CD4-positive, alpha-beta memory T cell (primary cell): ENCODE measurements around the gene PSTK. TPM values are rescaled to one million over a fixed set of nuclear protein-coding genes. Genes with fewer than 3 reads are reported as not detected.

Experiments
- CTCF ChIA-PET: fragments of 350-600 bp; sonication (Branson Sonifier 250); formaldehyde crosslinking; loops from one replicate; lab custom pipeline; 2021; ENCODE audit warnings: inconsistent platforms; ENCODE audit not compliant: partially characterized antibody; lab: Charles Lee
- POLR2A ChIA-PET: fragments of 350-600 bp; sonication (Branson Sonifier 250); formaldehyde crosslinking; loops from one replicate; lab custom pipeline; 2021; ENCODE audit not compliant: partially characterized antibody; lab: Charles Lee
- DNase-seq, 5 donors: peaks; one replicate each; pipeline versions ENCODE4 v3.0.0 to v3.0.0-alpha.2; 2020 to 2022; ENCODE audit warnings: mixed read lengths in 1 of 5
- H3K27ac ChIP-seq: one replicate; pipeline ENCODE4 v1.7.0; 2013; ENCODE audit warnings: low read depth, low read length
- H3K27me3 ChIP-seq: 2 replicates; pipeline ENCODE4 v1.7.0; 2013; ENCODE audit warnings: mild to moderate bottlenecking, low read length, moderate library complexity; ENCODE audit not compliant: insufficient read depth
- H3K36me3 ChIP-seq: 2 replicates; pipeline ENCODE4 v1.7.0; 2013; ENCODE audit warnings: mild to moderate bottlenecking, low read length, moderate library complexity; ENCODE audit not compliant: insufficient read depth
- H3K4me1 ChIP-seq: 2 replicates; pipeline ENCODE4 v1.7.0; 2013; ENCODE audit warnings: mild to moderate bottlenecking, low read length, moderate library complexity; ENCODE audit not compliant: insufficient read depth
- H3K4me3 ChIP-seq, 2 donors: one replicate each; pipeline ENCODE4 v1.7.0; 2013; ENCODE audit warnings: low read length in 2 of 2, mild to moderate bottlenecking in 1 of 2
- H3K9me3 ChIP-seq, 2 donors: one replicate each; pipeline ENCODE4 v1.7.0; 2013; ENCODE audit warnings: low read length in 2 of 2, control low read depth in 1 of 2; ENCODE audit not compliant: control insufficient read depth in 1 of 2
- H3K27ac Mint-ChIP-seq, 7 donors: one replicate each; pipeline ENCODE4 v1.8.0; 2020 to 2021; ENCODE audit warnings: mixed read lengths in 7 of 7, mild to moderate bottlenecking in 6 of 7, inconsistent platforms in 3 of 7, moderate library complexity in 3 of 7
- H3K27me3 Mint-ChIP-seq, 2 donors: one replicate each; pipeline ENCODE4 v1.8.0; 2020 to 2021; ENCODE audit warnings: mixed read lengths in 2 of 2
- H3K36me3 Mint-ChIP-seq, 2 donors: one replicate each; pipeline ENCODE4 v1.8.0; 2020 to 2021; ENCODE audit warnings: mixed read lengths in 2 of 2, inconsistent platforms in 1 of 2, mild to moderate bottlenecking in 1 of 2
- H3K4me1 Mint-ChIP-seq, 4 donors: one replicate each; pipeline ENCODE4 v1.8.0; 2020 to 2021; ENCODE audit warnings: mixed read lengths in 4 of 4, mild to moderate bottlenecking in 1 of 4
- H3K4me3 Mint-ChIP-seq, 8 donors: one replicate each; pipeline ENCODE4 v1.8.0; 2020 to 2021; ENCODE audit warnings: mixed read lengths in 8 of 8, mild to moderate bottlenecking in 7 of 8, moderate library complexity in 6 of 8, inconsistent platforms in 3 of 8
- H3K9me3 Mint-ChIP-seq, 8 donors: one replicate each; pipeline ENCODE4 v1.8.0; 2020 to 2021; ENCODE audit warnings: mixed read lengths in 8 of 8, mild to moderate bottlenecking in 5 of 8, inconsistent platforms in 3 of 8, moderate library complexity in 1 of 8
- intact Hi-C: fragments of 100-400 bp; cut with micrococcal nuclease; formaldehyde crosslinking; loops from one replicate; pipeline ENCODE4 v1.15.1; 2023
- polyA plus RNA-seq, 2 donors: library from polyadenylated mRNA; unstranded; fragments of 300-500 nt; fragmentation: Illumina TruSeq; gene quantifications; one replicate each; pipeline ENCODE4 v1.2.3, GENCODE V29; 2021
- total RNA-seq, 2 experiments: library from RNA; stranded (reverse); gene quantifications; one replicate each; pipeline ENCODE4 v1.2.3, GENCODE V29; 2021

Gene PSTK
- total and polyA plus RNA-seq, 4 experiments from 2014 or later: 3.9 to 11.6 (median 5.3) TPM

DNA sequence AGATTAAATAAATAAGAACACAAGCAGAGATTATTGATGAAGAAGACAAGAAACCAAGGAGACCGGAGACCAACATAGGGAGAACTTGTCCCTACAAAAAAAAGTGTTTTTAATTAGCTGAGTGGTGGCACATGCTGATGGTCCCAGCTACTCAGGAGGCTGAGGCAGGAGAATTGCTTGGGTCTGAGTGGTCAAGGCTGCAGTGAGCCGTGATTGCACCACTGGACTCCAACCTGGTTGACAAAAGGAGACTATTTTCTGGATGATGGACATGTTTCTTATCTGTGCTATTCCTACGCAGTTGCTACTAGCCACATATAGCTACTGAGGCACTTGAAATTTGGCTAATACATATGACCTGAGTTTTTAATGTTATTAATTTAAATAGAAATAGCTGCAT is 18.7 kb downstream of the PSTK start:
- no peaks in the 10 kb centered on the region for H3K27me3 Mint-ChIP-seq
- peaks cover 28% of the 10 kb centered on the region for H3K36me3 ChIP-seq
- H3K27ac Mint-ChIP-seq: peak overlapping the region in 1 of 7 donors; percentile 70
- peaks cover 26 to 45% (median 36%) of the 10 kb centered on the region in 4 donors for H3K4me1 Mint-ChIP-seq
- peaks cover 29 to 51% of the 10 kb centered on the region in 2 donors for H3K36me3 Mint-ChIP-seq
- no peaks in the 10 kb centered on the region for H3K9me3 ChIP-seq
- H3K27ac ChIP-seq: no peak overlapping the region
- CTCF ChIA-PET: interaction anchor here (1.0 kb wide), 1 partner anchor 13 kb away, joined by 3 read pairs; no protein-coding TSS in a partner anchor
- peak overlapping the region in 1 of 8 donors; percentile 12 for H3K4me3 Mint-ChIP-seq
- H3K27me3 ChIP-seq: no peaks in the 10 kb centered on the region
- intact Hi-C loops: no loop called here
- DNase-seq: no peak
- H3K4me1 ChIP-seq: peaks cover 24% of the 10 kb centered on the region
- POLR2A ChIA-PET: interaction anchor here (1.6 to 2.1 kb wide), 2 partner anchors 10 to 18 kb away, joined by 7 to 12 read pairs; partner anchors contain the start of genes ACADSB, IKZF5 and PSTK
- H3K4me3 ChIP-seq: no peak overlapping the region
- H3K9me3 Mint-ChIP-seq: peaks cover 0 to 5% (median 0%) of the 10 kb centered on the region in 8 donors

DNA sequence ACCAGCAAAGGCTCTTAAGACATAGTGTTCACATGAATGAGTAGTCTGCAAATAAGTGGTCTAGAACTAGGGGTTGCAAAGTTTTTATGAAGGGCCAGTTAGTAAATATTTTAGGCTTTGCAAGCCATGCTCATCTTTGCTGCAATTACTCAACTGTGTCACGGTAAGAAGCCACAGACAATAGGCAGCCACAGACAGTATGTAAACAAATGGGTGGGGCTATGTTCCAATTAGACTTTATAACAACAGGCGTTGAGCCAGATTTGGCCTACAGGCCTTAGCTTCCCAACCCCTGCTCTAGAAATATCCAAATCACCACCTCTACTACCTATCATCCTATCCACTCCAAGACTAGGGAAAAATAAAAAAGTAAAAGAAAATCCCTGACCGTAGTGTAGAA is 19.1 kb downstream of the PSTK start:
- Mint-ChIP-seq H3K9me3 (peaks cover 0 to 5% (median 0%) of the 10 kb centered on the region in 8 donors), H3K36me3 (peaks cover 25 to 47% of the 10 kb centered on the region in 2 donors), H3K27me3 (no peaks in the 10 kb centered on the region), H3K4me1 (peaks cover 27 to 49% (median 38%) of the 10 kb centered on the region in 4 donors), H3K27ac (peak overlapping the region in 4 of 7 donors; percentile 43 to 49 (median 45)), H3K4me3 (peak overlapping the region in 1 of 8 donors; percentile 8)
- intact Hi-C loops: no loop called here
- H3K4me1 ChIP-seq: peaks cover 28% of the 10 kb centered on the region
- H3K36me3 ChIP-seq: peaks cover 24% of the 10 kb centered on the region
- no peak overlapping the region for H3K27ac ChIP-seq
- H3K4me3 ChIP-seq: no peak overlapping the region
- DNase-seq: no peak
- CTCF ChIA-PET: interaction anchor here (0.7 to 1.0 kb wide), 2 partner anchors 14 to 18 kb away, joined by 3 read pairs; no protein-coding TSS in a partner anchor
- H3K9me3 ChIP-seq: no peaks in the 10 kb centered on the region
- H3K27me3 ChIP-seq: no peaks in the 10 kb centered on the region
- POLR2A ChIA-PET: interaction anchor here (1.6 to 2.1 kb wide), 2 partner anchors 9 to 19 kb away, joined by 7 to 12 read pairs; partner anchors contain the start of genes ACADSB, IKZF5 and PSTK

DNA sequence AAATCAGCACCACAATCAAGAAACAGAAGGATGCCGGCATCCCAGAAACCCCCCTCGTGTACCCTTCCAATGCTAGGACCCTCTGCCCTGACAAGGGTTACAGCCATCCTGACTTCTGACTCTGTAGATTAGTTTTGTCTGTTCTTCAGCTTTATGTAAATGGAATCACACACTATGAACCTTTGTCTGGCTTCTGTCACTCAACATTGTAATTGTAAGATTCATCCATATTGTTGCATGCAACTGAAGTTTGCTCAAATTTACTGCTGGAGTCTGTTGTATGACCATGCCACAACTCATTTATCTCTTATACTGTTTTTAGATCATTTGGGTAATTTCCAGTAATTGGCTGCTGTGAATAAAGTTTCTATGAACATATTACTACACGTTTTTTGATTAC is 20.0 kb downstream of the PSTK start:
- Histone ChIP-seq H3K9me3 (no peaks in the 10 kb centered on the region), H3K27ac (no peak overlapping the region), H3K27me3 (no peaks in the 10 kb centered on the region), H3K4me1 (peaks cover 33% of the 10 kb centered on the region), H3K4me3 (no peak overlapping the region), H3K36me3 (peaks cover 16% of the 10 kb centered on the region)
- ChIA-PET POLR2A (interaction anchor here (1.6 to 2.1 kb wide), 2 partner anchors 8 to 20 kb away, joined by 7 to 12 read pairs; partner anchors contain the start of genes ACADSB, IKZF5 and PSTK), CTCF (interaction anchor here (0.7 kb wide), 1 partner anchor 19 kb away, joined by 3 read pairs; no protein-coding TSS in a partner anchor)
- H3K4me1 Mint-ChIP-seq: peaks cover 30 to 55% (median 39%) of the 10 kb centered on the region in 4 donors
- intact Hi-C loops: no loop called here
- peaks cover 21 to 40% of the 10 kb centered on the region in 2 donors for H3K36me3 Mint-ChIP-seq
- H3K27me3 Mint-ChIP-seq: no peaks in the 10 kb centered on the region
- peak overlapping the region in 4 of 7 donors; percentile 52 to 85 (median 68) for H3K27ac Mint-ChIP-seq
- no peak for DNase-seq
- peaks cover 0 to 5% (median 0%) of the 10 kb centered on the region in 8 donors for H3K9me3 Mint-ChIP-seq
- peak overlapping the region in 2 of 8 donors; percentile 44 to 47 for H3K4me3 Mint-ChIP-seq

DNA sequence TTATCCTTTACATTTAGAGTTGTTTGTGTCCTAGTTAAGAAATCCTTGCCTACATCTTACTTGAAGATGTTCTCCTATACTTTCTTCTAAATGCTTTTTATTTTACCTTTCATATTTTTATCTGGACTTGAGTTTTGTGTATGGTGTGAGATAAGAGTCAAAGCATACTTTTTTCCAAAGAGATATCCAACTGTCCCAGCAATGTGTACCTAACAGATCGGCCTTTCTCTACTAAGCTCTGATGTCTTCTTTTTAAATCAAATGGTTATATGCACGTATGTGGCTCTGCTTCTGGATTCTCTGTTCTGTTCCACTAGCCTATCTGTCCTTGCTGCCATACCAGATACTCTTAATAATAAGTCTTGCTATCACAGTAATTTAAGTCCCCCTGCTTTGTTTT is 21.2 kb downstream of the PSTK start:
- no peak overlapping the region for H3K27ac ChIP-seq
- Mint-ChIP-seq H3K9me3 (peaks cover 0 to 5% (median 0%) of the 10 kb centered on the region in 8 donors), H3K4me3 (peak overlapping the region in 1 of 8 donors; percentile 6), H3K27ac (peak overlapping the region in 1 of 7 donors; percentile 72), H3K27me3 (no peaks in the 10 kb centered on the region), H3K4me1 (peaks cover 37 to 67% (median 46%) of the 10 kb centered on the region in 4 donors), H3K36me3 (peaks cover 13 to 37% of the 10 kb centered on the region in 2 donors)
- H3K4me1 ChIP-seq: peaks cover 45% of the 10 kb centered on the region
- no peak overlapping the region for H3K4me3 ChIP-seq
- POLR2A ChIA-PET: no interaction called here
- intact Hi-C loops: no loop called here
- H3K36me3 ChIP-seq: peaks cover 8% of the 10 kb centered on the region
- H3K27me3 ChIP-seq: no peaks in the 10 kb centered on the region
- CTCF ChIA-PET: no interaction called here
- DNase-seq: no peak
- H3K9me3 ChIP-seq: no peaks in the 10 kb centered on the region

GRCh38 chr10:123004298-123004697 is 24.1 kb downstream of the PSTK start:
- H3K9me3 ChIP-seq: no peaks in the 10 kb centered on the region
- H3K36me3 ChIP-seq: no peaks in the 10 kb centered on the region
- no peak overlapping the region for H3K4me3 ChIP-seq
- H3K36me3 Mint-ChIP-seq: peaks cover 9 to 29% of the 10 kb centered on the region in 2 donors
- DNase-seq: no peak
- peaks cover 55% of the 10 kb centered on the region for H3K4me1 ChIP-seq
- ChIA-PET POLR2A (interaction anchor here (1.6 kb wide), 1 partner anchor 25 kb away, joined by 5 read pairs; the partner anchor contains the start of gene PSTK), CTCF (interaction anchor here (1.5 kb wide), 1 partner anchor 24 kb away, joined by 3 read pairs; the partner anchor contains the start of gene PSTK)
- no peaks in the 10 kb centered on the region for H3K27me3 Mint-ChIP-seq
- peaks cover 47 to 75% (median 60%) of the 10 kb centered on the region in 4 donors for H3K4me1 Mint-ChIP-seq
- H3K9me3 Mint-ChIP-seq: peaks cover 0 to 5% (median 0%) of the 10 kb centered on the region in 8 donors
- no peak overlapping the region for H3K27ac ChIP-seq
- intact Hi-C loops: no loop called here
- H3K27me3 ChIP-seq: no peaks in the 10 kb centered on the region
- no peak overlapping the region for H3K4me3 Mint-ChIP-seq
- H3K27ac Mint-ChIP-seq: no peak overlapping the region

- no peaks in the 10 kb centered on the region for H3K36me3 ChIP-seq
- no peaks in the 10 kb centered on the region for H3K9me3 ChIP-seq
- H3K27me3 Mint-ChIP-seq: no peaks in the 10 kb centered on the region
- peak overlapping the region; percentile 96 to 100 (median 99) for H3K4me3 Mint-ChIP-seq
- POLR2A ChIA-PET: interaction anchor here (0.8 to 4.6 kb wide), 12 partner anchors 8 to 233 kb away, joined by 3 to 74 read pairs (median 7); partner anchors contain the start of genes BUB3, C10orf88 and PSTK
- H3K27ac Mint-ChIP-seq: peak overlapping the region; percentile 92 to 100 (median 99)
- H3K36me3 Mint-ChIP-seq: peaks cover 12 to 23% of the 10 kb centered on the region in 2 donors
- H3K27me3 ChIP-seq: no peaks in the 10 kb centered on the region
- peak; percentile 42 to 79 (median 52) for DNase-seq
- intact Hi-C loops: loop anchor here (1.0 to 2.0 kb wide), 6 partner anchors 27 to 1079 kb away; partner anchors contain the start of genes ATE1, BUB3, C10orf88 and FAM24B
- peaks cover 43 to 74% (median 58%) of the 10 kb centered on the region in 4 donors for H3K4me1 Mint-ChIP-seq
- peaks cover 61% of the 10 kb centered on the region for H3K4me1 ChIP-seq
- H3K27ac ChIP-seq: peak overlapping the region; percentile 91
- H3K9me3 Mint-ChIP-seq: no peaks in the 10 kb centered on the region
- CTCF ChIA-PET: interaction anchor here (0.8 to 3.9 kb wide), 6 partner anchors 10 to 53 kb away, joined by 3 to 26 read pairs (median 3); partner anchors contain the start of gene PSTK
- peak overlapping the region; percentile 68 to 87 for H3K4me3 ChIP-seq
These were observed 27.6 kb downstream of the PSTK start for GRCh38 chr10:123007558-123008354.
